Bronchial epithelial cell (primary cell): Measurements from ENCODE around the gene APOBEC3H. TPM values are rescaled to one million over a fixed set of nuclear protein-coding genes. Genes with fewer than 3 reads are reported as not detected.

Experiments used
- DNase-seq: peaks from one replicate; pipeline ENCODE4 v3.0.0-alpha.2; 2010; ENCODE audit warnings: low read depth
- FAIRE-seq: peaks from 2 replicates; lab custom pipeline; 2011; peaks lifted over from hg19 to GRCh38; lab: Jason Lieb, UNC
- H3K27me3 ChIP-seq: 2 replicates; pipeline ENCODE4 v1.5.1; 2011; ENCODE audit warnings: low read length; ENCODE audit not compliant: control insufficient read depth, insufficient read depth
- H3K36me3 ChIP-seq: 2 replicates; pipeline ENCODE4 v1.5.1; 2011; ENCODE audit warnings: low read length; ENCODE audit not compliant: control insufficient read depth, insufficient read depth
- H3K4me3 ChIP-seq: 2 replicates; pipeline ENCODE4 v1.5.1; 2011; ENCODE audit warnings: mild to moderate bottlenecking, low read depth, low read length, control low read depth
- CTCF ChIP-seq: IDR thresholded peaks from 2 replicates; pipeline ENCODE4 v1.5.1; 2011; ENCODE audit warnings: mild to moderate bottlenecking, moderate library complexity, low read length, control low read depth, inconsistent platforms; ENCODE audit not compliant: insufficient read depth, severe bottlenecking
- total RNA-seq: library from RNA; depleted of rRNA; stranded (reverse); fragments of >200 nt; gene quantifications from 2 replicates; pipeline ENCODE4 v1.2.1, GENCODE V29; 2014

The APOBEC3H gene
- total RNA-seq, 1 donor from 2014 or later, result 0.26 TPM

- no peaks in the 10 kb centered on the region for H3K36me3 ChIP-seq
- FAIRE-seq (no peak), DNase-seq (no peak)
- TF ChIP-seq CTCF, result no peak
- H3K4me3 ChIP-seq, result no peak overlapping the region
- no peaks in the 10 kb centered on the region for H3K27me3 ChIP-seq
Measured at GRCh38 chr22:39146256-39147101, 49.4 kb downstream of the APOBEC3H start.

- FAIRE-seq (no peak), DNase-seq (no peak)
- H3K27me3 ChIP-seq, result no peaks in the 10 kb centered on the region
- H3K36me3 ChIP-seq, result no peaks in the 10 kb centered on the region
- no peak overlapping the region for H3K4me3 ChIP-seq
- no peak for TF ChIP-seq CTCF
Measured at GRCh38 chr22:39147335-39148025, 50.4 kb downstream of the APOBEC3H start.

GRCh38 chr22:39148026-39148726 lies 51.1 kb downstream of the APOBEC3H start:
- Histone ChIP-seq H3K4me3 (no peak overlapping the region), H3K27me3 (peaks cover under 1% of the 10 kb centered on the region), H3K36me3 (no peaks in the 10 kb centered on the region)
- no peak for FAIRE-seq
- TF ChIP-seq CTCF, result no peak
- no peak for DNase-seq

- DNase-seq (no peak), FAIRE-seq (no peak)
- H3K27me3 ChIP-seq, result peaks cover 4% of the 10 kb centered on the region
- H3K4me3 ChIP-seq, result no peak overlapping the region
- H3K36me3 ChIP-seq, result no peaks in the 10 kb centered on the region
- no peak for TF ChIP-seq CTCF
Measured at GRCh38 chr22:39148727-39149535, 51.9 kb downstream of the APOBEC3H start.

GRCh38 chr22:39149915-39150847 lies 53.1 kb downstream of the APOBEC3H start:
- TF ChIP-seq CTCF, result no peak
- DNase-seq (no peak), FAIRE-seq (no peak)
- H3K27me3 ChIP-seq, result peaks cover 4% of the 10 kb centered on the region
- no peaks in the 10 kb centered on the region for H3K36me3 ChIP-seq
- no peak overlapping the region for H3K4me3 ChIP-seq
